ENCODE measurements around the gene PPP1R37. TPM values are rescaled to one million over a fixed set of nuclear protein-coding genes. Genes with fewer than 3 reads are reported as not detected.
"Not testable (repeated sequence)": the region's sequence is repeated elsewhere in the genome, so short reads cannot be mapped to it uniquely, and the experiment has no call there.

PPP1R37 gene
- total RNA-seq, 2 donors from 2014 or later: 31.6 to 33.1 TPM

- DNase-seq (no peak), ATAC-seq (no peak)
- intact Hi-C loops (cut with DNase I, micrococcal nuclease): no loop called here
Observed at GRCh38 chr19:45104658-45105349, 11.8 kb downstream of the PPP1R37 start.

GRCh38 chr19:45106363-45106762 is 13.4 kb downstream of the PPP1R37 start:
- intact Hi-C loops (cut with DNase I, micrococcal nuclease); DNase-seq; ATAC-seq: not testable (repeated sequence)

GRCh38 chr19:45107621-45108150 is 14.7 kb downstream of the PPP1R37 start:
- DNase-seq (no peak), ATAC-seq (no peak)
- intact Hi-C loops (cut with DNase I, micrococcal nuclease): no loop called here

GRCh38 chr19:45110851-45111266 is 17.9 kb downstream of the PPP1R37 start:
- no peak for DNase-seq
- ATAC-seq: no peak
- intact Hi-C loops (cut with DNase I, micrococcal nuclease): no loop called here

- DNase-seq (no peak), ATAC-seq (no peak)
- intact Hi-C loops (cut with DNase I, micrococcal nuclease): no loop called here
Observed at GRCh38 chr19:45112111-45112827, 19.3 kb downstream of the PPP1R37 start.

- DNase-seq (peak; percentile 74 to 75), ATAC-seq (peak; percentile 87)
- intact Hi-C loops (cut with DNase I, micrococcal nuclease): no loop called here
Observed at GRCh38 chr19:45113628-45114027, 20.6 kb downstream of the PPP1R37 start.

- DNase-seq (no peak), ATAC-seq (no peak)
- intact Hi-C loops (cut with DNase I, micrococcal nuclease): no loop called here
Observed at GRCh38 chr19:45114116-45114515, 21.1 kb downstream of the PPP1R37 start.

- DNase-seq (no peak), ATAC-seq (no peak)
- intact Hi-C loops (cut with DNase I, micrococcal nuclease): no loop called here
Observed at GRCh38 chr19:45115809-45116615, 23.0 kb downstream of the PPP1R37 start.

GRCh38 chr19:45117167-45117594 is 24.2 kb downstream of the PPP1R37 start:
- peak in 1 of 2 donors; percentile 39 for DNase-seq
- intact Hi-C loops (cut with DNase I, micrococcal nuclease): no loop called here
- ATAC-seq: no peak

- ATAC-seq (peak; percentile 23), DNase-seq (peak in 1 of 2 donors; percentile 26)
- intact Hi-C loops (cut with DNase I, micrococcal nuclease): no loop called here
Observed at GRCh38 chr19:45117671-45118070, 24.7 kb downstream of the PPP1R37 start.

- DNase-seq: no peak
- intact Hi-C loops (cut with DNase I, micrococcal nuclease): no loop called here
- no peak for ATAC-seq
Observed at GRCh38 chr19:45118106-45118505, 25.1 kb downstream of the PPP1R37 start.

- peak; percentile 50 for ATAC-seq
- intact Hi-C loops (cut with DNase I, micrococcal nuclease): not testable (repeated sequence)
- DNase-seq: peak in 1 of 2 donors; percentile 58
Observed at GRCh38 chr19:45118591-45119355, 25.8 kb downstream of the PPP1R37 start.

- DNase-seq (peak in 1 of 2 donors; percentile 62), ATAC-seq (peak; percentile 64)
- intact Hi-C loops (cut with DNase I, micrococcal nuclease): no loop called here
Observed at GRCh38 chr19:45119582-45119981, 26.6 kb downstream of the PPP1R37 start.

- intact Hi-C loops (cut with DNase I, micrococcal nuclease): no loop called here
- ATAC-seq: no peak
- DNase-seq: no peak
Observed at GRCh38 chr19:45121827-45122345, 28.9 kb downstream of the PPP1R37 start.

- ATAC-seq: no peak
- DNase-seq: no peak
- intact Hi-C loops (cut with DNase I, micrococcal nuclease): no loop called here
Observed at GRCh38 chr19:45122832-45123231, 29.9 kb downstream of the PPP1R37 start.

- DNase-seq: no peak
- peak; percentile 14 for ATAC-seq
- intact Hi-C loops (cut with DNase I, micrococcal nuclease): no loop called here
Observed at GRCh38 chr19:45123440-45123850, 30.5 kb downstream of the PPP1R37 start.

- ATAC-seq (no peak), DNase-seq (no peak)
- intact Hi-C loops (cut with DNase I, micrococcal nuclease): no loop called here
Observed at GRCh38 chr19:45124021-45124420, 31.0 kb downstream of the PPP1R37 start.

GRCh38 chr19:45125360-45125759 is 32.4 kb downstream of the PPP1R37 start:
- no peak for ATAC-seq
- DNase-seq: no peak
- intact Hi-C loops (cut with DNase I, micrococcal nuclease): no loop called here

Measured in left colon (tissue), 2 donors.